K562 (cell line): ENCODE results near the gene YAP1. TPM values are rescaled to one million over a fixed set of nuclear protein-coding genes. Genes with fewer than 3 reads are reported as not detected.

Source experiments
- ATAC-seq: fragments of 200-7000 bp; cut with Tn5 transposase; 3 replicates; pipeline ENCODE4 v1.9.1; 2020; ENCODE audit warnings: moderate library complexity
- BruUV-seq: library from RNA; stranded (reverse); fragments of 400-500 nt; replicated peaks from 2 replicates; lab custom pipeline; 2021; lab: Mats Ljungman, UMichigan
- CTCF ChIA-PET: fragments of 300-600 bp; formaldehyde crosslinking; extraction: SDS; loops from one replicate; lab custom pipeline; 2021; ENCODE audit warnings: low intra/inter-chr PET ratio; lab: Yijun Ruan, JAX
- POLR2A ChIA-PET: fragments of 300-600, 350-650 bp; sonication (Branson Sonifier 250); formaldehyde crosslinking; extraction: SDS; loops from one replicate; lab custom pipeline; 2021; ENCODE audit warnings: antibody characterized with exemption, inconsistent platforms; lab: Yijun Ruan, JAX
- DNase-seq, 4 experiments: peaks; one replicate each; pipeline versions ENCODE4 v3.0.0 to v3.0.0-alpha.2; 2011 to 2018; ENCODE audit warnings: low spot score in 3 of 4, mixed read lengths in 3 of 4; ENCODE audit errors: extremely low read depth in 1 of 4
- FAIRE-seq: peaks from 2 replicates; lab custom pipeline; 2011; peaks lifted over from hg19 to GRCh38; lab: Jason Lieb, UNC
- H2AFZ ChIP-seq: 2 replicates; pipeline ENCODE4 v1.6.0; 2011; ENCODE audit warnings: low read depth, low read length, control low read depth, inconsistent platforms
- H3K27ac ChIP-seq: fragments of 200-600 bp; 3 replicates; pipeline ENCODE4 v1.8.0; 2011; ENCODE audit warnings: low read depth, mild to moderate bottlenecking, control low read depth, inconsistent platforms, low read length, moderate library complexity, mixed read lengths; ENCODE audit errors: extremely low read depth
- H3K27me3 ChIP-seq, 2 experiments: fragments of 300-600 bp in 1 of 2; 2 replicates in 1 of 2; 3 replicates in 1 of 2; pipeline versions ENCODE4 v1.6.0 to v1.8.0; 2011; ENCODE audit warnings: inconsistent platforms in 2 of 2, low read length in 2 of 2, mild to moderate bottlenecking in 1 of 2, mixed read lengths in 1 of 2, moderate library complexity in 1 of 2; ENCODE audit not compliant: control insufficient read depth in 2 of 2, insufficient read depth in 2 of 2
- H3K36me3 ChIP-seq: fragments of 300-600 bp; 3 replicates; pipeline ENCODE4 v1.8.0; 2011; ENCODE audit warnings: mild to moderate bottlenecking, low read length, inconsistent platforms; ENCODE audit not compliant: control insufficient read depth, insufficient read depth
- H3K4me1 ChIP-seq, 2 experiments: fragments of 200-600 bp in 1 of 2; replicated peaks in 1 of 2; 2 replicates in 1 of 2; 3 replicates in 1 of 2; pipeline versions ENCODE4 v1.5.1 to v1.8.0; 2011; ENCODE audit warnings: inconsistent platforms in 2 of 2, low read length in 2 of 2, mild to moderate bottlenecking in 1 of 2, mixed read lengths in 1 of 2, moderate library complexity in 1 of 2; ENCODE audit not compliant: control insufficient read depth in 2 of 2, insufficient read depth in 2 of 2
- H3K4me2 ChIP-seq: 2 replicates; pipeline ENCODE4 v1.6.1; 2011; ENCODE audit warnings: low read length, control low read depth, inconsistent platforms, mixed read lengths; ENCODE audit not compliant: insufficient read depth
- H3K4me3 ChIP-seq: fragments of 200-600 bp; sonication (generic), shearing (Covaris generic); 2 replicates; pipeline ENCODE4 v1.5.1; 2016; ENCODE audit warnings: control low read depth, inconsistent platforms
- H3K79me2 ChIP-seq: fragments of 200-600 bp; 3 replicates; pipeline ENCODE4 v1.8.0; 2011; ENCODE audit warnings: low read length, inconsistent platforms; ENCODE audit not compliant: control insufficient read depth, insufficient read depth
- H3K9ac ChIP-seq, 2 experiments: 2 replicates each; pipeline versions ENCODE4 v1.6.0 to v1.6.1; 2011; ENCODE audit warnings: low read depth in 2 of 2, low read length in 2 of 2, control low read depth in 1 of 2, inconsistent platforms in 1 of 2, mild to moderate bottlenecking in 1 of 2, mixed read lengths in 1 of 2; ENCODE audit not compliant: insufficient read depth in 1 of 2
- H3K9me1 ChIP-seq: one replicate; pipeline ENCODE4 v1.6.0; 2011; ENCODE audit warnings: inconsistent platforms, mild to moderate bottlenecking, low read length, moderate library complexity; ENCODE audit not compliant: control insufficient read depth, insufficient read depth
- H3K9me3 ChIP-seq: replicated peaks from 2 replicates; pipeline ENCODE4 v1.5.1; 2011; ENCODE audit warnings: low read depth, low read length, inconsistent platforms; ENCODE audit not compliant: control insufficient read depth, insufficient read depth
- H4K20me1 ChIP-seq: replicated peaks from 2 replicates; pipeline ENCODE4 v1.6.1; 2011; ENCODE audit warnings: low read length, inconsistent platforms, mixed read lengths; ENCODE audit not compliant: control insufficient read depth, insufficient read depth
- BRD9 ChIP-seq: fragments of 450-650 bp; IDR thresholded peaks from 2 replicates; pipeline ENCODE4 v1.6.1; 2018; ENCODE audit warnings: low read depth; ENCODE audit not compliant: partially characterized antibody
- BRF1 ChIP-seq: IDR thresholded peaks from 3 replicates; pipeline ENCODE4 v1.6.1; 2011; ENCODE audit warnings: borderline replicate concordance, mild to moderate bottlenecking; ENCODE audit not compliant: insufficient read length; ENCODE audit errors: extremely low read depth
- EWSR1 ChIP-seq: fragments of 450-650 bp; IDR thresholded peaks from 2 replicates; pipeline ENCODE4 v1.6.1; 2018; ENCODE audit warnings: borderline replicate concordance, mild to moderate bottlenecking, low read depth, moderate library complexity; ENCODE audit not compliant: partially characterized antibody
- FOXJ2 ChIP-seq: fragments of 200-800 bp; sonication (Bioruptor generic); IDR thresholded peaks from 2 replicates; pipeline ENCODE4 v1.6.1; 2016; ENCODE audit warnings: missing genetic modification characterization, missing compliant biosample characterization
- JUN ChIP-seq, 2 experiments: sonication (generic) in 1 of 2; formaldehyde crosslinking in 1 of 2; IDR thresholded peaks; 2 replicates each; pipeline versions ENCODE4 v1.6.1 to v1.8.0; 2012 to 2022; ENCODE audit warnings: borderline replicate concordance in 2 of 2, mild to moderate bottlenecking in 2 of 2, improper control_type of control experiment in 1 of 2, low read depth in 1 of 2, low read length in 1 of 2, missing genetic modification reagents in 1 of 2
- KLF6 ChIP-seq: fragments of 250-450 bp; sonication (Bioruptor Pico); IDR thresholded peaks from 2 replicates; pipeline ENCODE4 v1.4.0; 2020; ENCODE audit warnings: mild to moderate bottlenecking, moderate library complexity, borderline replicate concordance
- L3MBTL2 ChIP-seq: fragments of 450-650 bp; IDR thresholded peaks from 2 replicates; pipeline ENCODE4 v1.6.1; 2016; ENCODE audit warnings: mild to moderate bottlenecking, moderate library complexity
- PHB2 ChIP-seq: fragments of 450-650 bp; IDR thresholded peaks from 2 replicates; pipeline ENCODE4 v1.6.1; 2017; ENCODE audit warnings: low read depth
- RBBP5 ChIP-seq: fragments of 200-600 bp; sonication (generic); IDR thresholded peaks from 2 replicates; pipeline ENCODE4 v1.6.1; 2012; ENCODE audit warnings: borderline replicate concordance, mild to moderate bottlenecking, low read length, control low read depth, inconsistent platforms; ENCODE audit not compliant: insufficient read depth, poor library complexity, severe bottlenecking
- SMARCB1 ChIP-seq: IDR thresholded peaks from 2 replicates; pipeline ENCODE4 v1.6.1; 2011; ENCODE audit warnings: improper control_type of control experiment, low read depth; ENCODE audit not compliant: insufficient read length
- WGBS: fragments of 100-300 bp; shearing (Covaris generic); methylation state at CpG from one replicate; pipeline ENCODE4 v1.1.6; 2016; ENCODE audit warnings: low coverage, mixed read lengths; ENCODE audit not compliant: insufficient coverage; ENCODE audit errors: missing lambda C conversion rate; 5-methylcytosine and 5-hydroxymethylcytosine counted together
- in situ Hi-C: fragments of 300-500 bp; cut with MboI; formaldehyde crosslinking; loops from 4 replicates; pipeline ENCODE4 v1.15.0; 2018; ENCODE audit warnings: inconsistent platforms, mixed read lengths
- intact Hi-C: fragments of 100-400 bp; cut with micrococcal nuclease; formaldehyde crosslinking; loops from 2 replicates; pipeline ENCODE4 v1.14.2; 2022
- polyA plus RNA-seq, 8 experiments: library from polyadenylated mRNA; depleted of rRNA in 4 of 8; stranded (reverse) in 5 of 8; unstranded in 3 of 8; fragments of >200 nt; fragmentation: Nextera tagmentation in 2 of 8; fragmentation: Illumina TruSeq in 1 of 8; extraction: Ambion mirVana in 2 of 8; extraction: Trizol in 1 of 8; gene quantifications; 2 replicates each; pipeline versions ENCODE4 v1.2.1 to v1.2.3, GENCODE V29; 2011 to 2014; ENCODE audit warnings: inconsistent platforms in 1 of 8, missing spikeins in 1 of 8
- total RNA-seq, 7 experiments: library from RNA; depleted of rRNA in 6 of 7; stranded (reverse); fragments of >200 nt in 6 of 7; fragmentation: Illumina TruSeq in 2 of 7; extraction: Trizol in 2 of 7; gene quantifications; 2 replicates each; pipeline versions ENCODE4 v1.2.1 to v1.2.3, GENCODE V29; 2011 to 2021; ENCODE audit warnings: low replicate concordance in 1 of 7
- TF ChIP-seq, protein P1 (sequence below): fragments of 450-650 bp; formaldehyde crosslinking; IDR thresholded peaks from 2 replicates; pipeline ENCODE4 v1.4.0; 2020; ENCODE audit warnings: mild to moderate bottlenecking, moderate library complexity

Gene YAP1
- total and polyA plus RNA-seq, 9 of the 15 experiments (the other 6 are each of a cell fraction or from before 2014, with no cell fraction given): 0.18 TPM; not detected in 8

DNA sequence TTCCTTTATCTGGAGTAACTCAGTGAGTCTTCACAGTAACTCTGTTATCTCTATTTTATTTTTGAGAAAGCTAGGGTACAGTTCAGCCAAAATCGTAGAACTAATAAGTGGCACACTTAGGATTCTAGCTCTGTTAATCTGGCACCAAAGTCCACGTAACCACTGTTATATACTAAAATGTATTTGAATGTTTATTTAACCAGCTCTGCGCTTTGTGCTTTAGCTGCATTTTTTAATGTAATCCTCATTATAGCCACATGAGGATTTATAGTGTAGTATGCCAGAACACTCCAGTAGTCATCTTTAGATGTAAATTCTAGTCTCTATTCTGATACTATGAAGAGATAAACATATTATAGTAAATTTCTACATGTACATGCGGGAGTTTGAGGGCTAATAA is 36.8 kb downstream of the YAP1 start:
- FAIRE-seq (no peak), DNase-seq (no peak)

More for the DNA sequence above, 36.8 kb downstream of the YAP1 start:
- Histone ChIP-seq H3K27ac (no peak overlapping the region), H3K79me2 (no peaks in the 10 kb centered on the region), H3K27me3 (no peaks in the 10 kb centered on the region), H3K9me3 (no peaks in the 10 kb centered on the region), H3K4me1 (no peaks in the 10 kb centered on the region), H4K20me1 (no peaks in the 10 kb centered on the region), H3K9me1 (no peaks in the 10 kb centered on the region)
- intact Hi-C loops (no loop called here), in situ Hi-C loops (no loop called here)
- WGBS: 0% methylated on average over 4 of the region's 4 CpGs
- CTCF ChIA-PET: no interaction called here
- no TSS peak for BruUV-seq
- TF ChIP-seq L3MBTL2 (no peak), FOXJ2 (tag) (no peak), KLF6 (no peak), JUN (IDR thresholded peaks at IDR 0.05; ENCODE audit: borderline replicate concordance, low read depth, low read length) (no peak), JUN (CRISPR knock-in tag; IDR thresholded peaks at IDR 0.05; ENCODE audit: borderline replicate concordance) (no peak), PHB2 (no peak), SMARCB1 (no peak), EWSR1 (no peak), RBBP5 (no peak), BRF1 (no peak), BRD9 (no peak)
- TF ChIP-seq, protein P1, sequence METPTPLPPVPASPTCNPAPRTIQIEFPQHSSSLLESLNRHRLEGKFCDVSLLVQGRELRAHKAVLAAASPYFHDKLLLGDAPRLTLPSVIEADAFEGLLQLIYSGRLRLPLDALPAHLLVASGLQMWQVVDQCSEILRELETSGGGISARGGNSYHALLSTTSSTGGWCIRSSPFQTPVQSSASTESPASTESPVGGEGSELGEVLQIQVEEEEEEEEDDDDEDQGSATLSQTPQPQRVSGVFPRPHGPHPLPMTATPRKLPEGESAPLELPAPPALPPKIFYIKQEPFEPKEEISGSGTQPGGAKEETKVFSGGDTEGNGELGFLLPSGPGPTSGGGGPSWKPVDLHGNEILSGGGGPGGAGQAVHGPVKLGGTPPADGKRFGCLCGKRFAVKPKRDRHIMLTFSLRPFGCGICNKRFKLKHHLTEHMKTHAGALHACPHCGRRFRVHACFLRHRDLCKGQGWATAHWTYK (CRISPR knock-in tag): no peak
- TF ChIP-seq, all 486 proteins: peak for 0
- ATAC-seq: no peak
- H3K4me2 ChIP-seq: no peak overlapping the region
- H2AFZ ChIP-seq: no peak overlapping the region
- no peak overlapping the region for H3K9ac ChIP-seq
- no peak overlapping the region for H3K4me3 ChIP-seq
- POLR2A ChIA-PET: no interaction called here
- no peaks in the 10 kb centered on the region for H3K36me3 ChIP-seq
